22Rv1 (cell line): ENCODE data around the gene USP13.

Source experiments
- CTCF ChIP-seq: fragments of 450-650 bp; IDR thresholded peaks from 2 replicates; pipeline ENCODE4 v1.5.1; 2017; ENCODE audit warnings: mild to moderate bottlenecking
- ZFX ChIP-seq: fragments of 450-650 bp; IDR thresholded peaks from 2 replicates; pipeline ENCODE4 v1.6.1; 2017; ENCODE audit warnings: antibody characterized with exemption, borderline replicate concordance

GRCh38 chr3:179733797-179734196 lies 81.0 kb downstream of the USP13 start:
- TF ChIP-seq CTCF (no peak), ZFX (no peak)
